Fibroblast of skin of abdomen (primary cell): ENCODE data around the gene STRN.
"Not testable (repeated sequence)": the region's sequence is repeated elsewhere in the genome, so short reads cannot be mapped to it uniquely, and the experiment has no call there.

ENCODE experiments used
- DNase-seq: peaks from one replicate; pipeline ENCODE4 v3.0.0-alpha.2; 2013

The STRN gene

GRCh38 chr2:36834203-36834602, 132.1 kb downstream of the STRN start:
- no peak for DNase-seq

- no peak for DNase-seq
Measured at GRCh38 chr2:36831185-36831584, 135.2 kb downstream of the STRN start.

GRCh38 chr2:36824683-36825082, 141.7 kb downstream of the STRN start:
- DNase-seq: not testable (repeated sequence)

- DNase-seq: no peak
Measured at GRCh38 chr2:36824273-36824672, 142.1 kb downstream of the STRN start.

GRCh38 chr2:36823862-36824261, 142.5 kb downstream of the STRN start:
- DNase-seq: no peak

GRCh38 chr2:36820942-36821605, 145.3 kb downstream of the STRN start:
- no peak for DNase-seq

- no peak for DNase-seq
Measured at GRCh38 chr2:36819095-36819711, 147.1 kb downstream of the STRN start.

GRCh38 chr2:36818542-36818941, 147.8 kb downstream of the STRN start:
- no peak for DNase-seq

- DNase-seq: no peak
Measured at GRCh38 chr2:36812196-36812595, 154.1 kb downstream of the STRN start.

- DNase-seq: no peak
Measured at GRCh38 chr2:36811071-36811470, 155.3 kb downstream of the STRN start.

- no peak for DNase-seq
Measured at GRCh38 chr2:36809069-36809445, 157.3 kb downstream of the STRN start.

- no peak for DNase-seq
Measured at GRCh38 chr2:36808386-36809068, 157.8 kb downstream of the STRN start.

- no peak for DNase-seq
Measured at GRCh38 chr2:36807223-36807886, 159.0 kb downstream of the STRN start.

- DNase-seq: no peak
Measured at GRCh38 chr2:36805635-36806224, 160.6 kb downstream of the STRN start.

- DNase-seq: no peak
Measured at GRCh38 chr2:36802952-36803351, 163.4 kb downstream of the STRN start.

GRCh38 chr2:36801088-36801487, 165.2 kb downstream of the STRN start:
- no peak for DNase-seq

- no peak for DNase-seq
Measured at GRCh38 chr2:36800381-36800780, 166.0 kb downstream of the STRN start.

GRCh38 chr2:36798724-36799123, 167.6 kb downstream of the STRN start:
- no peak for DNase-seq

- DNase-seq: peak; percentile 15
Measured at GRCh38 chr2:36797324-36798070, 168.8 kb downstream of the STRN start.
